CD4-positive, alpha-beta T cell treated with Interleukin-17A for 1 hour (primary cell): Measurements from ENCODE around the gene VWF.

Experiments
- DNase-seq: peaks from one replicate; pipeline ENCODE4 v3.0.0-alpha.2; 2020

The VWF gene

GRCh38 chr12:5973461-5974115 is 150.9 kb downstream of the VWF start:
- no peak for DNase-seq

DNA sequence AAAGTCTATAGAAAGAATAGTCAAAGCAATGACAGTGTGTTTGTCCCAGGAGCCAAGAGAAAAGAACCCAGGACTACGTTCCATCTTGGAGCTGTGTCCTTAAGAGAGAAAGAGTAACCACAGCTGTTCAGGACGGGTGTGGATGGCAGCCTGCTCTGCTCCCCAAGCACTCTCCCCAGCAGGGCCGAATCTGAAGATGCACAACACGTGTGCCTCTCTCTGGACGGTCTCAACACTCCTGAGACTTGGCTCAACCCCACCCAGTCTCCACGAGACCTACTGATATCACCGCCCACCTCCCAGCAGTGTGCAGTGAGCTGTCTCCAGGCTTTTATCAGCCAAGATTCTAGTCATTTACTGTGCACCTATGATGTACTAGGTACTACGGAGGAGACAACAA is 152.1 kb downstream of the VWF start:
- no peak for DNase-seq

- no peak for DNase-seq
Observed at GRCh38 chr12:5971194-5971850, 153.1 kb downstream of the VWF start.

DNA sequence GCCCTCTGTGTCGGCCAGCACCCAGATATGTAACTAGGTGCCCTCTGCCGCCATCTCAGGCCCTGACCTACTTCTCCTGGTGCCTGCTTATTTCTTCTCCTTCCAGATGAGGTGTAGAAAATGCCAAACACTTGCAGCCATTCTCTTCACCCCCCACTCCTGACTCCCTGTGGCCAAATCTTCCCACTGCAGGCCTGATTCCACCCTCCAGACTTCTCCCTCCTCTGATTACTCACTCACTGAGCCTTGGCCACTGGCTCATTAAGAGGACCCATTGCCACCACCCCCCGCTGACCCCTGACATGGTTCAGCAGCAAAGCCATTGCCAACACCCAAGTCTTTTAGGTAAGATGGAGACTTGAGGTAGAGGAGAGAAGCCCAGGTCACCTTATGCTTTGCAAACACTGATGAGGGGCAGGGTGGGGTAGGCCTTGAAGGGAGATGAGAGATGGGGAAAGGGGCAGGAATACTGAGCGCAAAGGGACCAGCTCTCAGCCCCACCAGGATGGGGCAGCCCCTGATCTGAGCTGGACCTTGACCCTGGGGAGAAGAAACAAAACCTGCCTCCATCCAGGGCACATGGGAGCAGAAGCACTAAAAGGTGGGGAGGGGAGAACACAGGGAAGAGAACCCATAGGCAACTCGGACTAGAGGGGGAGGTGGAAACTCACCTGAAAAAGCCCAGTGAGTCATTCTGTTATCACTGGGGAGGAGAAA is 154.3 kb downstream of the VWF start:
- no peak for DNase-seq

DNA sequence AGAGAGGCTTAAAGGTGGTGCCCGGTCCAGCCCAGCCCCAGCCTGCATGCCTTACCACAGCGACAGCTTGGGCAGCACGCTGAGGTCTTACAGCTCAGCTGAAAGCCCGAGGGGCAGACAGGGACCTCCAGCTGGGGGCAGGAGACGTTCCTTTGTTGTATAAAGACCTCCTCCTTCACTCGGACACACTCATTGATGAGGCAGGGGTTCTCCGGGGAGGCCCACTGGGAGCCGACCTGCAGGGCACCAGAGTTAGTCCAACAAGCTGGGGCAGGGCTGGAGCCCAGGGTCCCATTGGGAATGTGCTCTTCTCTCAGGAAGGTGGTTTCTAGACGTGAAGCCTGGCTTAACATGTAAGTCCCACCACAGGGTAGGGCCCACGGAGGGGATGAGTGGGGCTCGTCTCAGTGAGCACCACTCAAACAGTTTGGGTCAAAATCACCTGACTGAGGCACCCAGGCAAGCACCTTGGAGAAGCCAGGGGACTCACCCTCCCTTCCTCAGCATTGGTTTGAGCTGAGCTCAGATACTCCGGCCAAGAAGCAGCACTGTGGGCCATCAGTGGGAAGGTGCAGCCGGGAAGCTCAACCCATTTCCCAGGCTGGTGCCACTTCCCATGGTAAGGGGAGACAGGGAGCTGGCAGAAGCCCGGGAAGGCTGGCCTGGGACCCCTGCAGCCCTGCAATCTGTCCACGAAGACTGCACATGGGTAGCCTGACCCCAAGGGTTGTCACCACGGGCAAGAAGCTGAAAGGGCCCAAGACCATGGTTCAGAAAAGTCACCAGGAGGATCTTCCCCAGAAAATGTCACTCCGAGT is 155.1 kb downstream of the VWF start:
- DNase-seq, result no peak

GRCh38 chr12:5967645-5968415 is 156.6 kb downstream of the VWF start:
- no peak for DNase-seq

DNA sequence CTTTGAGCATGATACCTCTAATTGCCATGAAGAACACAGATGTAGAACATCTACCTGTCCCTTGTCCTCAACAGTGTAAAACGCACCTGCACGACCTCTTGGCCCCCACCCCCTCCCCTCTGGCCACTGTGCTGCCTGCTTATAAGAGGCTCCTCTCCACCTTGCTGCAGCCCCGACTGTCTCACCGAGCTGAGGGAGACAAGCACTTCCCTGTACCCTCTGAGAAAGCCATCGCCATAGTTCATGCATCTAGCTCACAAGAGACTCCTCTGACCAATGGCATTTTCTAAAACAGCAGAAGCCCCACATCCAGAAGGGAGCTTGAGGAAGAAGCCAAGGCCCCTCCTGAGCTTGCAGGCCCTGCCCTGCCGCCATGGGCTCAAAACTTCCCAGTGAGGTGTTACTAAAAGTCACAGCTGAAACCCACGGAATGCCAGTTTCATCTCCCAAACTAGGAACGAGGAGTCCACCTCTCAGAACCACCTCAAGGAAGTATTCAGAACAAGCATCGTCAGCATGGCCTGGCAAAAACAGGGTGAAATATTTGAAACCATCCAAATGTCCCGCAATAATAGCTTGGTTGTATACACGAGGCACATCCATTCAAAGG is 157.9 kb downstream of the VWF start:
- DNase-seq, result no peak

DNA sequence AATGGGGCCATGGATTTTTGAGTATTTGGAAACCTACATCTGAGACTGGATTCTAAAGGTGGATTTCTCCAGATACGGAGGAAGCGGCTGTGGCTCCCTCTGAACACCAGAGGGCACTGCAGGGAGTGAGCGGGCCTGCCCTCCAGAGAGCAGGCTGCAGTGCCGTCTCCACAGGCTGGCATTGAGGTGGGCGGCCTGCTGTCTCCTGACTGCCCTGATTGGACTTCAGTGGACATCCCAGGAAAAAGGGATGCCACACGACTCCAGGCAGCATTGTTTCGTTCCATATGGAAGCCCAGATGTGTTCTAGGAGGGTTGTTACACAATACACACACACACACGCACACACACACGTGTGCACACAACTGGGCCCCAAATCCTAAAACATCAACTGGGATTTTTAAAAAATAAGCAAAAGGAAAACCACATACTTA is 158.5 kb downstream of the VWF start:
- peak; percentile 34 for DNase-seq

GRCh38 chr12:5964913-5965900 is 159.3 kb downstream of the VWF start:
- DNase-seq, result no peak

GRCh38 chr12:5963515-5963914 is 161.0 kb downstream of the VWF start:
- DNase-seq, result no peak

GRCh38 chr12:5960783-5961182 is 163.7 kb downstream of the VWF start:
- DNase-seq, result no peak

DNA sequence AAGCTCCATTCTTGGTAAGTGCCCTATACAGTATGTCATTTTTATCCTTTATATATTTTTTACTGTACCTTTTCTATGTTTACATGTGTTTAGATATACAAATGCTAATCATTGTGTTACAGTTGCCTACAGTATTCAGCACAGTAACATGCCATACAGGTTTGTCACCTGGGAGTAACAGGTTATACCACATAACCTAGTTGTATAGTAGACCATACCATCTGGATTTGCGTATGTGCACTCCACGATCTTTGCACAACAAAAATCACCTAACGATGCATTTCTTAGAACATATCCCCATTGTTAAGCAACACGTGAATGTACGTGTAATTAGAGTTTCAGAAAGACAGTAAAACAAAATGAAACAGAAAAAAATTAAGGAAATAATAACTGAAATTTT is 167.5 kb downstream of the VWF start:
- no peak for DNase-seq

DNA sequence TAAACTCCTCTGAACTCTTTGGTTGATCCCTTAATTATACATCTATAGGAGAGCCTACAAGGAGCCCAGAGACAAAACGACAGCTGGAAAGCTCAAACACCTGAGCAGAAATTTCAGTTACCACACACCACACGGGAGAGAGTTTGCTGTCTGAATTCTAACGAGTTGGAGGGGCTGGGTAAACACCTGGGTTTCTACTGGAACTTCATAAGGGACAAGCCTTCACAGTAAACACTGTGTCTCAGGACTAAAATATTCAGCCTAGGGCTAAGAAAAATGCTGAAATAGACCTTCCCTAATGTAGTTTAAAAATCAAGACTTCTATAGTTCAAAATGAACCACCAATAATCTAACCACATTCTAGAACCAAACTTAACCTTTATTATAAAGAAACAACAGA is 169.8 kb downstream of the VWF start:
- no peak for DNase-seq

- no peak for DNase-seq
Observed at GRCh38 chr12:5953835-5954586, 170.5 kb downstream of the VWF start.

- DNase-seq, result no peak
Observed at GRCh38 chr12:5952031-5952430, 172.4 kb downstream of the VWF start.

- no peak for DNase-seq
Observed at GRCh38 chr12:5948696-5949095, 175.8 kb downstream of the VWF start.

GRCh38 chr12:5947006-5947405 is 177.5 kb downstream of the VWF start:
- DNase-seq, result no peak

DNA sequence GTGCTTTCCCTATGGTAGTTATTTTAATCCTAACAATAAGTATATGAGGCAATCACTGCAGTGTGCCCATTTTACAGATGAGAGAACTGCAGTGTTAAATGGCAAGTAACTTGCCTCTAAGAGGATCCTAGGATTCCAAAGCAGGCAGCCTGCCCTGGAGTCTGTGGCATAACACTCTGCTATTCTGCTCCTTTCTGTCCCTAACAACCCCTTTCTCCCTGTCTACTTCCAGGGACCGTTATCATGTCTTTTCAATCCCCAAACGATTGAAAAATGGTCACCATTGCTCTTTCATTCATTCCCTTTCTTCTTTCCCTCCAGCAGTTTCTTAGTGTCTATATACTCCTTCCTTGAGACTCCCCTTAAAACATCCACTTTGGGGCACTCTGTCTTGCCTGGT is 178.1 kb downstream of the VWF start:
- no peak for DNase-seq

GRCh38 chr12:5945071-5946008 is 179.1 kb downstream of the VWF start, which contains the start of gene ANO2:
Gene ANO2 (minus strand): TSS chr12:5945259. CDS start chr12:5945217, 42 bp downstream.
- DNase-seq, result no peak
